Gastroesophageal sphincter (tissue), 4 donors: ENCODE data around the gene ATP13A4. TPM values are rescaled to one million over a fixed set of nuclear protein-coding genes. Genes with fewer than 3 reads are reported as not detected.

Experiments used
- ATAC-seq: fragments of 150-250 bp; one replicate; pipeline ENCODE4 v1.9.1; 2016; ENCODE audit warnings: mild to moderate bottlenecking, moderate library complexity
- H3K27ac ChIP-seq, 4 donors: fragments of 200-600 bp; sonication (generic) in 3 of 4; 1 replicate in 3 of 4; 2 replicates in 1 of 4; pipeline ENCODE4 v1.5.1; 2016 to 2019
- H3K27me3 ChIP-seq: fragments of 200-600 bp; sonication (generic); one replicate; pipeline ENCODE4 v1.5.1; 2019
- H3K36me3 ChIP-seq, 2 donors: fragments of 200-600 bp; sonication (generic); one replicate each; pipeline ENCODE4 v1.5.1; 2019; ENCODE audit warnings: control low read depth in 1 of 2
- H3K4me1 ChIP-seq, 3 donors: fragments of 200-600 bp; sonication (generic); 1 replicate in 2 of 3; 2 replicates in 1 of 3; pipeline ENCODE4 v1.5.1; 2016 to 2019; ENCODE audit warnings: control low read depth in 2 of 3
- H3K4me3 ChIP-seq, 2 donors: fragments of 200-600 bp; sonication (generic); one replicate each; pipeline ENCODE4 v1.5.1; 2019; ENCODE audit warnings: mild to moderate bottlenecking in 1 of 2, moderate library complexity in 1 of 2
- H3K9me3 ChIP-seq, 3 donors: fragments of 200-600 bp; sonication (generic); one replicate each; pipeline ENCODE4 v1.5.1; 2017 to 2019; ENCODE audit warnings: control low read depth in 2 of 3
- CTCF ChIP-seq, 4 experiments: fragments of 200-600 bp in 2 of 4; fragments of 450-650 bp in 2 of 4; sonication (generic) in 1 of 4; IDR thresholded peaks; one replicate each; pipeline ENCODE4 v1.5.1; 2017 to 2019; ENCODE audit warnings: antibody characterized with exemption in 4 of 4, mild to moderate bottlenecking in 2 of 4, moderate library complexity in 2 of 4
- EP300 ChIP-seq: sonication (generic); formaldehyde crosslinking; IDR thresholded peaks from one replicate; pipeline ENCODE4 v1.6.1; 2017; ENCODE audit warnings: antibody characterized with exemption, mild to moderate bottlenecking
- POLR2A ChIP-seq, 2 donors: fragments of 450-650 bp; IDR thresholded peaks; one replicate each; pipeline ENCODE4 v1.6.1; 2017; ENCODE audit warnings: antibody characterized with exemption in 2 of 2, mild to moderate bottlenecking in 2 of 2, moderate library complexity in 1 of 2
- POLR2AphosphoS5 ChIP-seq: sonication (generic); formaldehyde crosslinking; IDR thresholded peaks from one replicate; pipeline ENCODE4 v1.6.1; 2017; ENCODE audit warnings: antibody characterized with exemption
- WGBS, 2 donors: methylation state at CpG; one replicate each; pipeline ENCODE4 v1.1.5; 2018; ENCODE audit warnings: low coverage in 1 of 2; 5-methylcytosine and 5-hydroxymethylcytosine counted together
- total RNA-seq, 4 donors: library from RNA; depleted of rRNA; stranded (reverse); fragments of >200 nt; gene quantifications; one replicate each; pipeline ENCODE4 v1.1.0, GENCODE V29; 2016

ATP13A4 gene
- total RNA-seq, 4 donors from 2014 or later: 0.13 to 2.3 (median 0.16) TPM; not detected in 1

GRCh38 chr3:193499136-193499770 lies 55.4 kb downstream of the ATP13A4 start:
- Histone ChIP-seq H3K4me3 (no peak overlapping the region), H3K9me3 (no peaks in the 10 kb centered on the region), H3K27me3 (no peaks in the 10 kb centered on the region), H3K36me3 (no peaks in the 10 kb centered on the region), H3K27ac (no peak overlapping the region), H3K4me1 (peaks cover 0 to 2% (median 0%) of the 10 kb centered on the region in 3 donors)
- 34 to 46% methylated on average over 3 of the region's 3 CpGs for WGBS, 2 donors
- TF ChIP-seq CTCF (IDR thresholded peaks at IDR 0.05) (no peak), EP300 (no peak), POLR2A (IDR thresholded peaks at IDR 0.05) (no peak), POLR2AphosphoS5 (no peak)
- ATAC-seq: peak; percentile 74

GRCh38 chr3:193498215-193498614 lies 56.5 kb downstream of the ATP13A4 start:
- no peak for TF ChIP-seq CTCF (IDR thresholded peaks at IDR 0.05)
- no peak for TF ChIP-seq POLR2AphosphoS5
- no peak for TF ChIP-seq POLR2A (IDR thresholded peaks at IDR 0.05)
- no peak for TF ChIP-seq EP300

GRCh38 chr3:193496658-193497057 lies 58.0 kb downstream of the ATP13A4 start:
- peaks cover 0 to 2% (median 0%) of the 10 kb centered on the region in 3 donors for H3K4me1 ChIP-seq
- no peaks in the 10 kb centered on the region for H3K27me3 ChIP-seq
- no peak for ATAC-seq
- WGBS, 2 donors: 60 to 84% methylated on average over 1 to 6 of the region's 6 CpGs
- H3K4me3 ChIP-seq: no peak overlapping the region
- TF ChIP-seq EP300 (no peak), POLR2A (IDR thresholded peaks at IDR 0.05) (no peak), CTCF (IDR thresholded peaks at IDR 0.05) (no peak), POLR2AphosphoS5 (no peak)
- H3K27ac ChIP-seq: no peak overlapping the region
- H3K36me3 ChIP-seq: no peaks in the 10 kb centered on the region
- no peaks in the 10 kb centered on the region for H3K9me3 ChIP-seq

More at GRCh38 chr3:193498215-193498614, 56.5 kb downstream of the ATP13A4 start:
- peaks cover 0 to 2% (median 0%) of the 10 kb centered on the region in 3 donors for H3K4me1 ChIP-seq
- no peaks in the 10 kb centered on the region for H3K27me3 ChIP-seq
- ATAC-seq: no peak
- no peak overlapping the region for H3K27ac ChIP-seq
- no peaks in the 10 kb centered on the region for H3K36me3 ChIP-seq
- 77 to 83% methylated on average over 3 of the region's 3 CpGs for WGBS, 2 donors
- no peaks in the 10 kb centered on the region for H3K9me3 ChIP-seq
- H3K4me3 ChIP-seq: no peak overlapping the region

- no peaks in the 10 kb centered on the region for H3K9me3 ChIP-seq
- no peak overlapping the region for H3K4me3 ChIP-seq
- H3K4me1 ChIP-seq: no peaks in the 10 kb centered on the region
- TF ChIP-seq POLR2AphosphoS5 (no peak), EP300 (no peak), CTCF (IDR thresholded peaks at IDR 0.05) (no peak), POLR2A (IDR thresholded peaks at IDR 0.05) (no peak)
- 76 to 100% methylated on average over 1 of the region's 1 CpG for WGBS, 2 donors
- H3K27ac ChIP-seq: no peak overlapping the region
- no peak for ATAC-seq
- H3K27me3 ChIP-seq: no peaks in the 10 kb centered on the region
- H3K36me3 ChIP-seq: no peaks in the 10 kb centered on the region
Observed at GRCh38 chr3:193491026-193491425, 63.7 kb downstream of the ATP13A4 start.

GRCh38 chr3:193490580-193490979 lies 64.1 kb downstream of the ATP13A4 start:
- TF ChIP-seq EP300: no peak
- no peak for TF ChIP-seq POLR2A (IDR thresholded peaks at IDR 0.05)
- TF ChIP-seq CTCF (IDR thresholded peaks at IDR 0.05): no peak
- TF ChIP-seq POLR2AphosphoS5: no peak
- no peak overlapping the region for H3K27ac ChIP-seq
- no peaks in the 10 kb centered on the region for H3K36me3 ChIP-seq
- H3K27me3 ChIP-seq: no peaks in the 10 kb centered on the region
- H3K4me3 ChIP-seq: no peak overlapping the region
- WGBS, 2 donors: 23 to 51% methylated on average over 3 to 4 of the region's 4 CpGs
- ATAC-seq: no peak
- H3K9me3 ChIP-seq: no peaks in the 10 kb centered on the region
- H3K4me1 ChIP-seq: no peaks in the 10 kb centered on the region
